ENCODE results near the gene MIOX.

Gene MIOX

DNA sequence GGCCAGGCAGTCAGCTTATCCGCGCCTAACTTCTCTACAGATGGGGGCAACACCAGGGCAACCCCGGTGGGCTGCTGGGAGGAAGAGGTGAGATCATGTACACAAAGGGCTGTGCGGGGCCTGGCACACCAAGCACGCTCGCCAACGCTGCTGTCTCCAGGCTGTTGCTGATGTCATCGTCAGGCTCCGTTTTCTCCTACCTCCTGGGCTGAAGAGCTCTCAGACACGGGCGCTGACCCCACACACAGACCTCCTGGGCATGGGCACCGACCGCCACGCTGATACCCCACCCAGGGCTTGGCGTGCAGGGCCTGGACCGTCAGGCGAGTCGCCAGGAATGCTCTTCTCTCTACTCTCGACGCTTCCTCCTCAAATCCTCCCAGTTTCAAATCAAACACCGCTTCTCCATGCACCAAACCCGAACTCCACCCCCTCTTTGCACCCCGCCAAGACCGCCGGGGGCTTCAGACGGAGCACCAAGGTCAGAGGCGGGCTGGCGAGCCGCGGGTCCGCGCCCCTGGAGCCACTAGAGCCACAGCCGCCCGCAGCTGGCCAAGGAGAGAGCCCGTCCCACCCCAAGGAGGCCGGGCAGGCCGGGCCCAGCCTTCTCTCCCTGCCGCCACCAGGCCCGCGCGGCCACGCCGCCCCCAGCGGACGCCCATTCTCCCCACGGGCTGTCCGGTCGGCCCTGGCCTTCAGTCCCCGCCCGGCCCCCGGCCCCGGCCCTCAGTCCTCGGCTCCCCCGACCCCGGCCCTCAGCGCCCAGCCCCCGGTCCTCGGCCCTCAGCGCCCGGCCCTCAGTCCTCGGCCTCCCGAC, 12.6 kb upstream of the MIOX start:
- no peak for DNase-seq (ENCODE audit: low spot score)

DNA sequence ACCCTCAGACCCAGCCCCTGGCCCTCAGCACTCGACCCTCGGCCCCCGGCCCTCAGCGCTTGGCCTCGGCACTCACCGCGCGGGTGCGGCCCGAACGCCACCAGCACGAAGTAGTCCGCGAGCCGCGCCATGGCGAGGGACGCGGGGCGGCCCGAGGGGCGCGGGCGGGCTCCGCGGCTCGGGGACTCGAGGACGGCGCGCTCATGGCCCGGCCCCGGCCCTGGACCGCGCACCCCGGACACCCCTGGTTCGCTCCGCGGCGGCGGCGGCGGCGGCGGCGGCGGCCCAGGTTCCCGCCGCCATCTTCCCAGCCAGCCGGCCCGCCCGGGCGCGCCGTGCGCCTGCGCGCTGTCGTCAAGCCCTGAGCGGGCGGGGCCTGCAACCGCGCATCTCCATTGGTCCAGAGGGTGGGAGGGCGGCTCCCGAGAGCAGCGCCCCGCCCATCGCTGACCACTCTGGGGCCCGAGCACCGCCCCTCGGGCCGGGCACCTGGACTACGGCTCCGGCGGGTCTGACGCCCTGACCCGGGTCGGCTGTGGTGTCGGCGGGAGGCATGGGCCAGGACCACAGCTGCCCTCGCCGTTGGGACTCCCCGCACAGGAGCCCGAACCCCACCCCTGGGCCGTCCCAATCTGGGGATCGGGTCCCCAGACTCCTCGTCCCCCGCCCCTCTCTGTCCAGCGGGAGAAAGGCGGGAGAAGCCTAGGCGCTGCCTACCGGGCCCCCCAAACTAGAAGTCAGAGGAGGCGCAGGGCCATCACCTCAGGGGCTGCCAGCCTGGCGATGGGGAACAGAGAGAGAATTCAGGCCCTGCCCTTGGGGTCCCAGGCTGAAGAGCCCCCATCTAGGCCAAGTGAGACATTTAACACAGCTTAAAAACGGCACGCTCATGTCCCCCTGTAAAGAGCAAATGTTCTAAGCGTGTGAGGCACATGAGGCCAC, 11.7 kb upstream of the MIOX start, which contains the start of gene SBF1:
SBF1 (minus strand) TSS at position 326 of the 942 bp plus-strand sequence; CDS start at position 131, 195 bp downstream.
- peak; percentile 92 for DNase-seq (ENCODE audit: low spot score)

DNA sequence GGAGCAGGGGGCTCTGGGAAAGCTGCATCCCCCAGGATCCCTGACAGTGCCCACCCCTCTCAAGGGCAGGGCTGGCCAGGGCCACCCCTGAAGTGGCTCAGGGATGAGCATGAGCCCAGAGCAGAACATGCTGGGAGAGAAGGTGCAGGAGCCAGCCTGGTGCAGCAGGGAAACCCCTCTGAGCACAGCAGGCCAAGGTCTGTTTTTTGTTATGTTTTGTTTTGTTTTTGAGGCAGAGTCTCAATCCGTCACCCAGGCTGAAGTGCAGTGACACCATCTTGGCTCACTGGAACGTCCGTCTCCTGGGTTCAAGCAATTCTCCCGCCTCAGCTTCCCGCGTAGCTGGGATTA, 11.0 kb upstream of the MIOX start:
- DNase-seq (ENCODE audit: low spot score) = no peak

DNA sequence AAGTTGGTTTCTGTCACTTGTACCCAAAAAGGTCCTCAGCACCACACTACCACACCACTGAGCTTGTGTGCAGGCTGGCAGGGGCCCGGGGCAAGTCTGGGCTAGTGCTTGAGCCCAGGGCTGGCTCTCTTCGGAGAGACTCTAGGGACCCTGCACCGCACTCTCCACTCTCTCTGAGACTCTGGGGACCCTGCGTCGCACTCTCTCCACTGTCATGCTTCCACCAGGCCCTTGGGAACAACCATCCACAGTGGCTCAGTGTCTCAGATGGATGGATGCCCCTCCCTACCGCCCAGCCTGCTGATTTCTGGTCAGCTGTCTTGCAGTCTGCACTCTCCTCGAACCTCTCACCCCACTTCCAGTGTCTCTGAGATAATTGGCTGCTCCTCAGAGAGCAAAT, 9.8 kb upstream of the MIOX start:
- DNase-seq (ENCODE audit: low spot score) = no peak

DNA sequence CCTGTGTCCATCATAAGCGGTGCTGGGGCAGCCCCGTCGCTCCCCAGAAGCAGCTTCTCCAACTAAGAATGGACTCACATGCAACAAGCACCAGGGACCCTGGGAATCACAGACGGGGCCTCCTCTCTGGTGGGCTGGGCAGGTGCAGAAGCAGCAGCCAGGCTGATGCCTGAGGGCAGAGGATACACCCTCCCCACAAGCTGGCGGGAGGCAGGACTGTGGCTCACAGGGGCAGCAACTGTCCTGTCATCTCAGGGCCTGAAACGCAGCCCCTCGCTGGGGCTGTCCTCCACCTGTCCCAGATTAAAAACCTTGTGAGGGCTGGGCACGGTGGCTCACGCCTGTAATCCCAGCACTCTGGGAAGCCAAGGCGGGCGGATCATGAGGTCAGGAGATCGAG, 8.7 kb upstream of the MIOX start:
- DNase-seq (ENCODE audit: low spot score) = no peak

DNA sequence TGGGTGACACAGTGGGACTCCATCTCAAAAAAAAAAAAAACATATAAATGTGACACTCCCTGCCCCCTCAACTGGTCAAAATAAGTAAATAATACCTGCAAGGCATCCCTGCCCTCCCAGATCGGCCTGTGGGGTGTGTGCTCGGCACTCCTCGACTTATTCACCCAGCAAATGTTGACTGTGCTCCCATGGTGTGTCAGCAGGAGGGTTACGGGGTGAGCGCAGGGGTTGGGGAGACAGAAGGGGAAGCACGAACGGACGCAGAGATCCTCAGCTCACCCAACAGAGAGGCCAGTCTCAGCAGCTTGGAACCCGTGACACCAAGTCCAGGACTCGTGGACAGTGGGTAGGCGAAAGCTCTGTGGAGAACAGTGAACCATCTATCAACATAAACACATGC, 6.9 kb upstream of the MIOX start:
- DNase-seq (ENCODE audit: low spot score) = no peak

DNA sequence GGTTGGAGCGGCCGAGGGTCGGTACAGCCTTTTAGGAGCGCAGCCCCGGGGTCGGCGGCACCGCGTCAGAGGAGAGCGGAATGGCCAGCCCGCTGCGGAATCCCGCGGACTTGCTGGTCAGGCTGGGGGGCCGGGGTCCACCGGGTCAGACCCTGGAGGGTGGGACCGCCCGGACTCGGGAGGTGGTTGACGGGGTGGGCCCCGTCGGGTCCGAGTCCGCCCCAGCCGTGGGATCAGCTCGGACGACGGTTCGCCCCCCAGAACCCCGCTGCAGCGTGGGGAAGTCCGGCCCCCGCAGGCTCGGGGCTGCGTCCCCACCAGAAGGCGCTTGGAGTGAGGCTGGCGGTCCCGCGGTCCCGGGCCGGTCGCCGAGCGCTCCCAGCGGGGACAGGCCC, 5.6 kb upstream of the MIOX start:
- no peak for DNase-seq (ENCODE audit: low spot score)

DNA sequence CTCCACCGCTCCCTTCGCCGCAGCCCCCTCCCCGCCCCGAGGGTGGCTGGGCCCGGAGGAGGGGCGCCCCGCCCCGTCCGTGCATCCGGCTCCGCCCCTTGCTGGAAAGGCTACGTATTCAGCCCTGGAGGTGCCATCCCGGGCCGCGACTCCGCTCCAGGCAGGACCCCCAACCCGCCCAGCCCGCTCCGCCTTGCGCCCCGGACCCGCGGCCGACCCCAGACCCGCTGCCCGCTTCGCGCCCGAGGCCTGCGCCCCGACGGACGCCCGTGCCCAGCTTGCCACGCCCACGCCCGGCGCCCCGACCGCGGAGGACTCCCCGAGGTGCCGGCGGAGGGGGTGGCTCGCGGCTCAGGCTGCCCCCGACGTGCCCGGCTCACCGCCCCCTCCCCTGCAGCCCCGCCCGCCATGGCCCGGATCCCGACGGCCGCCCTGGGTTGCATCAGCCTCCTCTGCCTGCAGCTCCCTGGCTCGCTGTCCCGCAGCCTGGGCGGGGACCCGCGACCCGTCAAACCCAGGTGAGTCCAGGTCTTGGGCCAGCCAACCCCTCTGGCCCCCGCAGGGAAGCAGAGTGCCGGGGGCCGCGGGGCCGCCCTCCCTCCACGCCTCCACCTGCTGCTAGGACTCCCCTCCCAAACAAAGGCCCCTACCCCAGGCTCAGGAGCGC, 5.1 kb upstream of the MIOX start, which contains the start of gene ADM2:
ADM2 (plus strand) TSS at position 104 of the 667 bp plus-strand sequence; CDS start at position 409, 305 bp downstream.
- no peak for DNase-seq (ENCODE audit: low spot score)

DNA sequence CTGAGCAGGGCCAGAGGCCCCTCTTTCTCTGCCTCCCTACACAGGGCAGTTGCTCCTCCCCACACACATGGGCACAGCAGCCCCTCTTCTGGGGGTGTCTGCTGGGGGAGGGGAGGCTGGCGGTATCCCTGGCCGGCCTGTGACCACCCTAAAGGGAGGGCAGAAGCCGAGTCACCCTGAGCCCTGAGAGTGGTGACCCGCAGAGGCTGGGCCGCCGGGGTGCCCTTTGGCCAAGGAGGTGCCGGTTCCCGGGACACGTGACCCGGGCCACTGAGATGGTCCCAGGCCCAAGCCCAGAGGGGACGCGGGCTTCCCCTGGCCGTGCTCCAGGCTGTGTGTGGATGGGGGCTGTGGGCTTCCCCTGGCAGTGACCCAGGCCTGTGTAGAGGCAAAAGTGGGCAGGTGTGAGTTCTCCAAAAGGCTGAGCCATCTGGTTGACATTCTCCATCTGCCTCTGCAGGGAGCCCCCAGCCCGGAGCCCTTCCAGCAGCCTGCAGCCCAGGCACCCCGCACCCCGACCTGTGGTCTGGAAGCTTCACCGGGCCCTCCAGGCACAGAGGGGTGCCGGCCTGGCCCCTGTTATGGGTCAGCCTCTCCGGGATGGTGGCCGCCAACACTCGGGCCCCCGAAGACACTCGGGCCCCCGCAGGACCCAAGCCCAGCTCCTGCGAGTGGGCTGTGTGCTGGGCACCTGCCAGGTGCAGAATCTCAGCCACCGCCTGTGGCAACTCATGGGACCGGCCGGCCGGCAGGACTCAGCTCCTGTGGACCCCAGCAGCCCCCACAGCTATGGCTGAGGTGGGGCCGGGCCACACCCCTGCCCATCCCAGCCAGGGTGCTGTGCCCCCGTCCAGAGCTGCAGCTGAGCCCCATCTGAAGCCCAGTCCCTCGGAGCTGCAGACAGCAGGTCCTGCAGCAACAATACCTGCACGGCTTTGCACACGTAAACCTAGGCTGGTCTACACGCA, 4.3 kb upstream of the MIOX start:
- DNase-seq (ENCODE audit: low spot score) = no peak

DNA sequence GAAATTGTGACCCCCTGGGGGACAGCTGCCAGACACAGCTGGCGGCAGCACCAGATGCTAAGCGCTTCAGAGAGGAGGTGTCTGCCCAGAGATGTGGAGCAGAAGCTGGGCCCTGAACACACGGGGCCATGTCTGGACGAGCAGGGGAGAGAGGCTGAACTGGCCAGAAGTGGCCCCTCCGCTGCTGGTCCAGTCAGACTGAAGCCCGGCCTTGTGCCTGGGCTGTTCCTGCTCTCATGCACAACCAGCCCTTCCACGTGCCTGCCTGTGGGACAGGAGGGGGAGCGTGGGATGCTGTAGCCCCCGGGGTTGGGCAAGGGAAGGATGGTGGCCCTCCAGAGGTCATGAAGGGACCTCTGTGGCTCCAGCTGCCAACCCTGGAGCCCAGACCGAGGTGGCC, 3.6 kb upstream of the MIOX start:
- no peak for DNase-seq (ENCODE audit: low spot score)

DNA sequence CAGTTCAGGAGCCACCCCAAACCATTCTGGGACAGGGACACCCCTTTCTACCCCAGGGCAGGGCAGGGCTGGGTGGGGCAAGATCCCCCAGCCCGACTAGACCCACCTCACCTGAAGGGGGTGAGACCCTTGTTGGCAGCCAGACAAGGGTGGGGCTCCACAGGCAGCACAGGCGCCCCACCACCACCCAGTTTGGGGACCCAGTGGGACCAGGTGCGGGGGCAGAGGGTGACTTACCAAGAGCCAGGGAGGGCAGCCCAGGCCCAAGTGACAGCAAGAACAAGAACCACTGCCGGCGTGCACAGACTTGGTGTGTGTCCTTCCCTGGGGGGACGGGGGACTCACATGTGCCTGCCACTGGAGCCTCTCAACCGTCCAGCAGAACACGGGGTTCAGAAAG, 3.1 kb upstream of the MIOX start:
- no peak for DNase-seq (ENCODE audit: low spot score)

DNA sequence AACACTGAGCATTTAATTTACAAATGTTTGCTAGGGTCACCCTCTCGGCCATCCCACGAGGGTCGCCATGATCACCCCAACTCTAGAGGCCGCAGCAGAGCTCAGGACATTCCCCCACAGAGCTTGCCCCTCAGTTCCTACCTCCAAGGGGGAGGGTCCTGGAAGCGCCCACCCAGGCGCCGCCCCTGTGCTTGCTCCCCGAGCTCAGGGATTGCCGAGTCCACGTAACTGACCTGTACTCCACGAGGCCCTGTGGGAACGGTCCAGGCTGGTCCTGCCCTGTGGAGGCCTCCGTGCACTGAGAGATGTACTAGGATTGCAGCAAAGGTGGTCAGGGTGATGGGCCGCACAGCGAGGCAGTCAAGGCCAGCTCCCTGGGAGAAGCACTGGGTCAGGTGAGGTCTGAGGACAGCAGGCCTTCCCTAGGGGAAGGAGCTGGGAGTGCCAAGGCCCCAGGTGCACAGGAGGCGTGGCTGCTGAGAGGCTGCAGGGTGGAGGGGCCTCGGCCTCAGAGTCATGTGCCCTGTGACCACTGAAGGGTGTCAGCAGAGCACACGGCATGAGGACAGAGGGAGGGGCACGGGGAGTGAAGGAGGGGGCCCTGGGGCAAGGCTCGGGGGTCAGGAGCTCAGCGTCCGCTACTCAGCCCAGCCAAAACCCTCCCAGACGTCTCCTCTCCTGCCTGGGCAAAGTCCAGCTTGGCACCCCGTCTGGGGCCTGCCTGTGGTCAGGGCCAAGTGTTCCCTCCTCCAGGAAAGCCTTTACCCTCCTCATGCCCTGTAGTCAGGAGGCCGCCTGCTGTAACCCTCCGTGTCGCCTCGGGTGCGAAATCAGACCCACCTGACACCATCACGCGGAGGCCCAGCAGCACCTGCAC, 2.4 kb upstream of the MIOX start:
- DNase-seq (ENCODE audit: low spot score) = no peak

DNA sequence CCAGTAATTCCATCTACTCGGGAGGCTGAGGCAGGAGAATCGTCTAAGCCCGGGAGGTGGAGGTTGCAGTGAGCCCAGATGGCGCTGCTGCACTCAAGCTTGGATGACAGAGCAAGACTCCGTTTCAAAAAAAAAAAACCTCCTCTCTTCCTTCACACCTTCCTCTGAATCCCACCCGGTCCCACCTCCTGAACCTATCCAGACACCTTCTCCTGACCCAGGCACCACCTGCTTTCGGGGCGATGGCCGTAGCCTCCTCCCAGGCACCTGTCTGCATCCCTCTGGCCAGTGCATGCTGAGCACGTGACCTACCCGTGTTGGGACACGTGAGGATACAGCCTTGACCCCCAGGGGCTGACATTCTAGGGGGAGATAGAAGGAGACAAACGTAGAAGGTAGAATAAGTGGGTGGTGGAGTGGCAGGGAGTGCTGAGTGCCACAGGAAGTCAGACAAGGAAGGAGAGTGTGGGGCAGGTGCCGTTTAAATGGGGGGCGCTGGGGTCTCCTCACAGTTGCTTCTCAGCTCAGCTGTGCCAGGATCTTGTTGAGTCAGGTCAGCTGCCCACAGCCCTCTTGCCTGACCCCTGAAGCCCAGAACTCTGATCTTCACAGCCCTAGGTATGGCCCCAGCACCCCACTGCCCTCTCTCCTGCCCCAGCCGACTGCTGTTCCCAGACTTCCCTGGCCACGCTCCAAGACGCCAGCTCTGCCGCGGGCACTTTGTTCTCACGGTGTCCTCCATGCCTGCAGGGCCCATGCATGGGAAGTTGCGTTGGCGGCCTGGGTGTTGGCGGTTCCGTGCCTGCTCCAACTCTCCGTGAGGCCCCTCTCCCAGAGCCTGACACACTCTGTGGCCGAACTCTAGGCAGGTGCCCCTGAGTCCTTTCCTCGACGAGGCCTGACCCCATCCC, 1.2 kb upstream of the MIOX start:
- no peak for DNase-seq (ENCODE audit: low spot score)

DNA sequence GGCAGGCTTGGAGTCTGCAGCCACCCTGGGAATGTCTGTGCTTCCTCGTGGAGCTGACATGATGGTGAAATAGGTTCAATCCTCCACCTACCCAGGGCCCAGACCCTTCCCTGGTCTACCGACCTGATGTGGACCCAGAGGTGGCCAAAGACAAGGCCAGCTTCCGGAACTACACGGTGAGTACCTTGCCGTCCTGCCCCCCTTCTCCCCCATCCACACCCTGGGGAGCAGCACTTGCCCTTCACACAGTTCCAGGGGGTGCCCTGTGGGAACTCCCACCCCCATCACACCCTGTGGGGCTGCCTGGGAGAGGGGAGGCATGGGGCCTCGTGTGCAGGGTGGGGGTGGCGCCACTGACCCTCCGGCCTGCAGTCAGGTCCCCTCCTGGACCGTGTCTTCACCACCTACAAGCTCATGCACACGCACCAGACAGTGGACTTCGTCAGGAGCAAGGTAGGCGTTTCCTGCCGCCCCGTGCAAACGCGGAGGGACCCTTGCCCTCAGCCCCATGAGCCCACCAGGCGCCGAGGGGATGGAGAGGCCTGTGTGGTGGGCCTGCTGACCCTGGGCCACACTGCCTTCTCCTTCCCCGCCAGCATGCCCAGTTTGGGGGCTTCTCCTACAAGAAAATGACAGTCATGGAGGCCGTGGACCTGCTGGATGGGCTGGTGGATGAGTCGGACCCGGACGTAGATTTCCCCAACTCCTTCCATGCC, 789 bp downstream of the MIOX start:
- DNase-seq (ENCODE audit: low spot score) = no peak

DNA sequence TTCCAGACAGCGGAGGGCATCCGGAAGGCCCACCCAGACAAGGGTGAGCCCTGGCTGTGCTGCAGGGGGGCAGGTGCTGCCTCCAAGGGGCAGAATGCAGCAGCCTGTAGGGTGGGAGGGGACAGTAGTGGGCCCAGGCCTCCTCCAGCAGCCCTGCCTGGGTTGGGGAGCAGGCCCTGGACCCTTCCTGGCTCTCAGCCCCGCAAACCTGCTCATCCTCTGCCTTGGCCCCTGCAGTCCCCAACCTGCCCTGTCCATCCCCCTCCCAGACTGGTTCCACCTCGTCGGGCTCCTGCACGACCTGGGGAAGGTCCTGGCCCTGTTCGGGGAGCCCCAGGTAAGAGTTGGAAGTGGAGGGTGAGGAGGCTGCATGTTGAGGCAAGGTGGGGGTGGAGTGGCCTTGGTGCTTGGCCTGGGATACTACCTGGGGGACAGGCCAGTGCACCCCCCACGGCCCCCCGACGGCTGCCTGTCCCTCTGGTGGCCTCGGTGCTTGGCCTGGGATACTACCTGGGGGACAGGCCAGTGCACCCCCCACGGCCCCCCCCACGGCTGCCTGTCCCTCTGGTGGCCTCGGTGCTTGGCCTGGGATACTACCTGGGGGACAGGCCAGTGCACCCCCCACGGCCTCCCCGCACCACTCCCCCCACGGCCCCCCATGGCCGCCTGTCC, 1.5 kb downstream of the MIOX start:
- DNase-seq (ENCODE audit: low spot score) = no peak

DNA sequence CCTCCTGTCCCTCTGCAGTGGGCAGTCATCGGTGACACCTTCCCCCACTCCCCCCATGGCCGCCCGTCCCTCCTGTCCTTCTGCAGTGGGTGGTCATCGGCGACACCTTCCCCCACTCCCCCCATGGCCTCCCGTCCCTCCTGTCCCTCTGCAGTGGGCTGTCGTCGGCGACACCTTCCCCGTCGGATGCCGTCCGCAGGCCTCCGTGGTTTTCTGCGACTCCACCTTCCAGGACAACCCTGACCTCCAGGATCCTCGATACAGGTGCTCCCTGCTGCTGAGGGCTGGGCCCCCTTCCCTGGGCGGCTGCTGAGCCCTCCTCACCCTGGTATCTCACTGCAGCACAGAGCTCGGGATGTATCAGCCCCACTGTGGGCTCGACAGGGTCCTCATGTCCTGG, 2.2 kb downstream of the MIOX start:
- DNase-seq (ENCODE audit: low spot score) = no peak

DNA sequence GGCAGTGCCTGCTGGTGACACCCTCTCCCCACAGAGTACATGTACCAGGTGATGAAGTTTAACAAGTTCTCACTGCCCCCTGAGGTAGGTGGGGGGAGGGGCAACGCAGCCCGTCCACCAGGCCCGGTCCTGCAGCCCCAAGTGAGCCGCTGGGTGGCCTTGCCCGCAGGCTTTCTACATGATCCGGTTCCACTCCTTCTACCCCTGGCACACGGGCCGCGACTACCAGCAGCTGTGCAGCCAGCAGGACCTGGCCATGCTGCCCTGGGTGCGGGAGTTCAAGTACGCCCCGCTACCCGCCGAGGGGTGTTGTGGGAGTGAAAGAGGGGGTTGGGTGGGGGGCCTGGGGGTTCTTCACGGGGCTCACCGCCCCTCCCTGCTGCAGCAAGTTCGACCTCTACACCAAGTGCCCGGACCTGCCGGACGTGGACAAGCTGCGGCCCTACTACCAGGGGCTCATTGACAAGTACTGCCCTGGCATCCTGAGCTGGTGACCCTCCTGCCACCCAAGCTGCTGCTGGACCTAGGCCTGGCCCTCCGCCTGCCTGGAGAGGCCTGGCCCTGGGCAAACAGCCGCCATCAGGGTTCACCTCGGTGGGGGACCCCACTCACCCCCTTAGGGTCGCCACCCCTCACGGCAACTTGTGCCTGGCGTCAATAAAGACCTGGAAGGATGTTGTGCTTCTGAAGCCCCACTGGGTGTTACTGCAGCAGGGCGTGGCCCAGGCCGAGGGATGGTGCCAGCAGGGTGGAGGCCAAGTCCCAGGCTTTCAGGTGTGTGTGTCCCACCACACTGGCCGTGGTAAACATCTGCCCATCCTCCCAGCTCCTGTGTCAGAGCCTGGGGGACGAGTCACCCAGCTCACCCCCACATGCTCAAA, 2.9 kb downstream of the MIOX start:
- no peak for DNase-seq (ENCODE audit: low spot score)

Data from LoVo (cell line).